GM18873 (cell line): ENCODE measurements around the gene TBCA.
"Not testable (repeated sequence)": the region's sequence is repeated elsewhere in the genome, so short reads cannot be mapped to it uniquely, and the experiment has no call there.

ENCODE experiments used
- ATAC-seq: cut with Tn5 transposase; IDR thresholded peaks from one replicate; pipeline ENCODE4 v1.9.1; 2021; ENCODE audit warnings: mild to moderate bottlenecking, moderate library complexity, moderate number of reproducible peaks; ENCODE audit not compliant: unreplicated experiment, low FRiP score

Gene TBCA

DNA sequence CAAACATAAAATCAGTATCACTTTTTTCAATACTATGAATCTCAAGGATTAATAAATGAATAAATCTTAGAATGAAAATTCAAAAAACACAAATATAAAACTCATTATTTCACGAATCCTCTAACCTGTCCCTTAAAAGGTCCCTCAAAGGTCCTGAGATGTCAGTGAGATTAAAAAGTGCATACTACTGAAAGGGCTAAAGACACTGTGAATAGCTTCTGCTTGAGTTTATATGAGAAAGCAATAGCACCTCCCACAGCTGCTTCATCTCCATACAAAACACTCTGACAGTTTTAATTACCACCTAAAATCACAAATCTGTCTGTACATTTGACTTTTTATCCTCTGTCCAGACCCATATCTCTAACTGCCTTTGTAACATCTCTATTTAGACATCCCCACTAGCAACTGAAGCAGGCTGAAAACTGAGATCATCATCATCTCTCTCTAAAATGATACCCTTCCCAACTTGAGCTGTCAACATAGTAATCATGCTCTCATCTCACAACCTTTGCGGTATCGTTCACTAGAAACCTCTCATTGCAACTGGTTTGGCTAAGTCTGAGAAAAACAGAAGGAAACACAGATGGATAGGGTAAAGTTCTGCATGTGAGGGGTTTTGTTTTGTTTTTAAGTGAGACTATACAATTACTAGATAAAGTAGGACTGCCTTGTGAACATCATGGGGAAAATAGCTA lies 56.3 kb downstream of the TBCA start:
- ATAC-seq = no peak

GRCh38 chr5:77718934-77719610 lies 57.1 kb downstream of the TBCA start:
- ATAC-seq = no peak

DNA sequence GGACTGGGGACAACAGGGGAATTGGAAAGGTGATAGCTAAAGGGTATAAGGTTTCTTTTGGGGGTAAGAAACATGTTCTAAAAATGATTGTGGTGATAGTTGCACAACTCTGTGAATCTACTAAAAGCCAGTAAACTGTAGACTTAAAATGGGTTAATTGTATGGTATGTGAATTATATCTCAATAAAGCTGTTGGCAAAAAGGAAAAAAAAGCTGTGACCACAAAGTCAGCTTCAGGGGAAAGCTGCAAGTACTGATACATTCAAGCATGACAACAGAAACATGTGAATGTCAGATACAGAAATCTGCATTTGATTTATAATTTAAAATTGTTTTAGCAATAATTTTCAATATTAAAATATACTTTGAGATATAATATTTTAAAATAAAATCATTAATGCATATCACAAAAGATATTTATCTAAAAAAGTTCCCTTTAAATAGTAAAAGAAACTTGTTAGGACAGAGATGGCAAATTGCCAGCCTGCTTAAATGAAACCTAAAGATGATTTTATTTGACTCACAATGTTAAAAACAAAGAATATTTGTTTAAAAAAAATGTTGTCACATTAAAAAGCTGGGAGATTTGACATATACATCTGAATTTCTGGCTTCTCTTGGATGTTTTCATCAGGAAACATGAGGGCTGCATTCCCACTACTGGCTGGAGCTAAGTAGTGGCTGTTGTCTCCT lies 66.0 kb downstream of the TBCA start:
- ATAC-seq = no peak

GRCh38 chr5:77709340-77709739 lies 66.8 kb downstream of the TBCA start:
- no peak for ATAC-seq

- ATAC-seq = no peak
Observed at GRCh38 chr5:77707791-77708190, 68.3 kb downstream of the TBCA start.

DNA sequence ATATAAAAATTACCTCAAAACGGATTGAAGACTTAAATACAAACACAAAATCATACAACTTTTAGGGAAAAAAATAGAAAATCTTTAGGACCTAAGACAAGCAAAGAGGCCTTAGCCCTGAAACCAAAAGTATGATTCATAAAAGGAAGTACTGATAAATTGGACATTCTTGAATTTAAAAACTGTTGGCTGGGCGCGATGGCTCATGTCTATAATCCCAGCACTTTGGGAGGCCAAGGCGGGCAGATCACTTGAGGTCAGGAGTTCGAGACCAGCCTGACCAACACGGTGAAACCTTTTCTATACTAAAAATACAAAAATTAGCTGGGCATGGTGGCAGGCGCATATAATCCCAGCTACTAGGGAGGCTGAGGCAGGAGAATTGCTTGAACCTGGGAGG lies 76.6 kb downstream of the TBCA start:
- not testable (repeated sequence) for ATAC-seq

GRCh38 chr5:77698920-77699319 lies 77.2 kb downstream of the TBCA start:
- ATAC-seq = no peak

DNA sequence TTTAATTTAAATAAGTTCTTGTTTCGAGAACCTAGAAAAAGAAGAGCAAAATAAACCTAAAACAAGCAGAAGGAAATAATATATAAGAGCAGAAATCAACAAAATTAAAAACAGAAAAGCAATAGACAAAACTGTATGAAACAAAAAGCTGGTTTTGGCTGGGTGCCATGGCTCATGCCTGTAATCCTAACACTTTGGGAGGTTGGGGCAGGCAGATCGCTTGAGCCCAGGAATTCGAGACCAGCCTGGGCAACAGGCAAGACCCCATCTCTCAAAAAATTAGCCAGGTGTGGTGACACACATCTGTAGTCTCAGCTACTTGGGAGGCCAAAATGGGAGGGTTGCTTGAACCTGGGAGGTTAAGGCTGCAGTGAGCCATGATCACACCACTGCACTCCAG lies 78.4 kb downstream of the TBCA start:
- no peak for ATAC-seq

GRCh38 chr5:77696120-77696519 lies 80.0 kb downstream of the TBCA start:
- ATAC-seq = no peak

- ATAC-seq = no peak
Observed at GRCh38 chr5:77693913-77694312, 82.2 kb downstream of the TBCA start.

GRCh38 chr5:77683171-77683732 lies 92.9 kb downstream of the TBCA start:
- no peak for ATAC-seq

DNA sequence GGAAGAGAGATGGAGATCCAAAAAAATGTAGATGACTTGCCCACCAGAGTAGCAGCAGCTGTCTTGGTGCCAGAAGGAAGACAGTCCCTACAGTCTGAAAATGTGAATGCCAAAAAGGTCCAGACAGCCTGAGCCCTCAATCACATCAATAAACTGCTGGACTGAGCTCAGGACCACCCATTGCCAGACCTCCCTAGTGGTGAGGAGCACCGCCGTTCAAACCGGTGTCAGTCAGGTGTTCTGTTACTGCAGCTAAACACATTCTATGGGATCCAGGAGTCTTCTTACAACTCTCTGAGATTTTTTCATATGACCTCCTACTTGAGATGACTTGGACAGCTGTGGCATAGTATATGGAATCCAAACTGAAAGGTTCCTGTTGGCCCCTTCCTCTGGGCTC lies 105.6 kb downstream of the TBCA start:
- no peak for ATAC-seq

- no peak for ATAC-seq
Observed at GRCh38 chr5:77669677-77670076, 106.5 kb downstream of the TBCA start.

DNA sequence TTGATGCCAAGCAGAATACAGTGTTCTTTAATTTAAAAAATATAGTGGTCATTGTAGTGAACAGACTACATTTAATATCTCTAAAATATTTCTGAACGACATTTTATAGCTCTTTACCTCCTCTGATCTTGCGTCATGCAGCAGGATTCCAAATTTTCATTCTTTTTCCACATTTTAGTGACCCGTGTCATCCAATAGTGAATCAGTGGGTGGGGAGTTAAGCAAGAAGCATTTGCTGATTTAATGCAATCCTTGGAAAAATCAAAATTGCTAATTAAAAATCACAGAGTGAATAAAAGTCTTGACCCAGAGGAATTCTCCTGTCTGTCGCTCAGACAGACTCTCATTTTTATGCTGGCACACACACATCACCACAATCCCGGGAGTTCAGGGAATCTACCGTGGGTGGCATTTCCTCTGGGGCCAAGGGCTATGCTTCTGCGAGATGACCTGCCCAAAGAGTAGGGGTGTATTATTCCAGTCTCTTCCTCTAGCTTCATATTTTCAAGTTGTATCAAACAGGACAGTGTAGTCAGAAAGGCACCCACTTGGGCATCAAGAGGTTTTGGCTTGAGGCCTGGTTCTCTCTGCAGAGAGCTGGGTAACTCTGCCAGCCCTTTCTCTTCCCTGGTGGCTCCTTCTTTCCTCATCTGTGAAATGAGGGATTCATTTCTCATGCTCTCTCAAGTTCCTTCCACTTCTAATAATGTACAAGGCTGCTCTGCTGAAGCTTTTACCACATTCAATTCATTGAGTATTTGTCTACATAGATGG lies 112.9 kb downstream of the TBCA start:
- no peak for ATAC-seq

DNA sequence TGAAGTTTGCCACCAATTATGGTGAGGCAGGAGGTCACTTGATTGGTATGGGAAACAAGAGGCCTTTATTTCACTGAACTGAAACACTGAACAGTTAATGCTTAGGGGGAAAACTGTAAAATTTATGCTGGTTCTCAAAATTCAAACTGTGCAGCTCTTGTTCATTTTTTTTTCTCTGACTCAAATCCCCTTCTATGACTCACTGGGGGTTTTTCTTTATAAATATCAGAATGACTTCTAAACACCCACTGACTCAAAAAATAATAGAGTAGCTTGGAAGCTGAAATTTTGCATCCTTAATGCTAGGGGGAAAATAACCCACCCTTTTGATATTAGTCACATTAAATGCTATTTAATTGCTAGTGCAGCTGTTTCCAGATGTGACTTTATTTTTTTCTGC lies 113.5 kb downstream of the TBCA start:
- no peak for ATAC-seq

DNA sequence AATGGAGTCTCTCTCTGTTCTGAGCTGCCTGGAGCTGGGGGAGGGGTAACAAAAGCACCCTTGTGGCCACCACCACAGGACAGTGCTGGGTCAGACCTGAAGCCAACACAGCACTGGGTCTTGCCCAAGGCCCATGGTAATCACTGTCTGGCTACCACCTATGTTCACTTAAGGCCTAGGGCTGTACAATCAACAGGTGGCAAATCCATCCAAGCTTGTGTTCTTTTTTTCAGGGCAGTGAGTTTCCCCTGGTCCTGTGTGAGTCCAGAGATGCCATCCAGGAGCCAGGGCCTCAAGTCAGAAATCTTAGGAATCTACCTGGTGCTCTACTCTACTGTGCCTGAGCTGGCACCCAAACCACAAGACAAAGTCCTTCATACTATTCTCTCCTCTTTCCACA lies 117.5 kb downstream of the TBCA start:
- ATAC-seq = no peak

DNA sequence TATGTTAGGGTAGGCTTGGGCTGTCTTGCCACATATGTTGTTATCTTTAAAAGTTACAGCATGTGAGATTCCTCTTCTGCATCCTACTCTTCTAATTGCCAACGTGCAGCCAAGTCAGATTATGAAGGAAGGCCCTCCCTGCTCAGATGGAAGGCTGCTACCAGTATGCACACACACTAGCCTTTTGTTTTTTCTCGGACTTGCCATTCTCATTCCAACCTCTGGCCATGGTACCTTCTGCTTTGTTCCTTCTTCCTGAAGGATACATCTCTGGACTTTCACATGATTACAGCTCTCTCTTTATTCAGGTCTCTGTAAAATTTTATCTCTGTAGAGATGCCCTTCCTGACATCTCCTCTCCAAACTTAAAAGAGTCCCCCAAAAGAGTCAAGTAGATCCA lies 124.8 kb downstream of the TBCA start:
- no peak for ATAC-seq

DNA sequence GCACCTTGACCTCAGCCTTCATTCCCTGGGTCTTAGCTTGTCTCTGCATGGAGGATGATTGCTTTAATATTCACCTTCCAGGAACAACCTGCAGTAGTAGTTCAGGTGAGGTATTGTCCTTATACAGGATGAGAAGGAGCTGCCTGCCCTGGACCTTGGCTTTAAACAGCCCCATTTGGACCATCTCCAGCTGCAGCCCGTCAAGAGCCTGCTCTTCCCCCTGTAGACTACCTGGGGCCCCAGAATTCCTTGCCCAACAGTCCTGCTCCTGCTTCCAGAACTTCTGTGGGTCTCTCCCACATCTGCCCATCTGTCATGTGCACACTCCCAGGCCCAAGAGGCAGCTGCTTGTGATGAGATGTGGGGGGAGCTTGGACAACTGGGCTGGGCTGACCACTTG lies 125.5 kb downstream of the TBCA start:
- no peak for ATAC-seq

DNA sequence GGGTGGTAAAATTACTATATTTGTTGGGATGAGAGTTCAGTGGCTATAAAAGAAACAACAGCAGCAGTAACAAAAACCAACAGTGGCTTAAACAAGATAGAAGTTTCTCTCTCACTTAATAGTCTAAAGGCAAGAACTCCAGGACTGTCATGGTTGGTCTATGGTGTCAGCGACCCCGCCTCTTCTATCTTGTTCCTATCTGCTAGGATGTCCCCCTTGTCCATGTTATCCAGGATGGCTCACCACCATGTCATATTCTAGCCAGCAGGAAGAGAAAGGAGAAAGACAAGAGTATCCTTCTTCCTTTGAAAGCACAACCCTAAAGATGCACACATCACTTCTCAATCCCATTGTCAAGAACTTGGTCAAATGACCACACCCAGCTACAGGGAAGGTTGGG lies 126.4 kb downstream of the TBCA start:
- no peak for ATAC-seq

- no peak for ATAC-seq
Observed at GRCh38 chr5:77645995-77646639, 130.0 kb downstream of the TBCA start.
